IMR-90 (cell line): Measurements from ENCODE around the gene FAM98B. TPM values are rescaled to one million over a fixed set of nuclear protein-coding genes. Genes with fewer than 3 reads are reported as not detected.

Source experiments
- ATAC-seq: fragments of 200-7000 bp; cut with Tn5 transposase; 2 replicates; pipeline ENCODE4 v1.9.1; 2020; ENCODE audit warnings: low read depth, mild to moderate bottlenecking, moderate library complexity
- BruUV-seq: library from RNA; stranded (reverse); fragments of 400-500 nt; replicated peaks from 2 replicates; lab custom pipeline; 2021; lab: Mats Ljungman, UMichigan
- CTCF ChIA-PET: fragments of 300-600 bp; formaldehyde crosslinking; extraction: SDS; loops from one replicate; lab custom pipeline; 2021; ENCODE audit warnings: antibody characterized with exemption; lab: Yijun Ruan, JAX
- POLR2A ChIA-PET: fragments of 300-600 bp; sonication (Branson Sonifier 250); formaldehyde crosslinking; loops from one replicate; lab custom pipeline; 2022; ENCODE audit warnings: antibody characterized with exemption; ENCODE audit not compliant: unreplicated experiment; lab: Charles Lee
- DNase-seq: peaks from one replicate; pipeline ENCODE4 v3.0.0; 2013
- H2AFZ ChIP-seq: replicated peaks from 2 replicates; pipeline ENCODE3; 2013; ENCODE audit warnings: low read length, mild to moderate bottlenecking; ENCODE audit not compliant: poor library complexity
- H2AK5ac ChIP-seq: 2 replicates; pipeline ENCODE4 v1.6.1; 2013; ENCODE audit warnings: low read depth, low read length, inconsistent platforms
- H2AK9ac ChIP-seq: replicated peaks from 2 replicates; pipeline ENCODE3; 2013; ENCODE audit warnings: mild to moderate bottlenecking, low read depth, low read length, moderate library complexity; ENCODE audit not compliant: poor library complexity
- H2BK120ac ChIP-seq: 2 replicates; pipeline ENCODE4 v1.6.1; 2013; ENCODE audit warnings: low read depth, low read length, inconsistent platforms
- H2BK15ac ChIP-seq: 3 replicates; pipeline ENCODE4 v1.6.1; 2013; ENCODE audit warnings: low read depth, low read length, inconsistent platforms
- H2BK20ac ChIP-seq: 2 replicates; pipeline ENCODE4 v1.6.1; 2013; ENCODE audit warnings: low read depth, mild to moderate bottlenecking, inconsistent platforms, low read length, moderate library complexity
- H2BK5ac ChIP-seq: 2 replicates; pipeline ENCODE4 v1.6.1; 2013; ENCODE audit warnings: mild to moderate bottlenecking, low read depth, low read length, inconsistent platforms; ENCODE audit not compliant: poor library complexity, severe bottlenecking
- H3K14ac ChIP-seq: replicated peaks from 2 replicates; pipeline ENCODE4 v1.6.1; 2013; ENCODE audit warnings: low read depth, low read length, inconsistent platforms
- H3K18ac ChIP-seq: 2 replicates; pipeline ENCODE4 v1.6.1; 2013; ENCODE audit warnings: low read depth, low read length, control low read depth
- H3K23ac ChIP-seq: 2 replicates; pipeline ENCODE4 v1.6.1; 2013; ENCODE audit warnings: low read depth, low read length, inconsistent platforms
- H3K27ac ChIP-seq: 2 replicates; pipeline ENCODE4 v1.5.1; 2013; ENCODE audit warnings: mild to moderate bottlenecking, control low read depth, low read length; ENCODE audit not compliant: insufficient read depth
- H3K27me3 ChIP-seq: 2 replicates; pipeline ENCODE4 v1.6.1; 2013; ENCODE audit warnings: low read length; ENCODE audit not compliant: control insufficient read depth, insufficient read depth
- H3K36me3 ChIP-seq: 2 replicates; pipeline ENCODE4 v1.6.1; 2013; ENCODE audit warnings: low read length, mixed read lengths; ENCODE audit not compliant: control insufficient read depth, insufficient read depth
- H3K4ac ChIP-seq: 2 replicates; pipeline ENCODE4 v1.6.1; 2013; ENCODE audit warnings: low read depth, low read length, inconsistent platforms
- H3K4me1 ChIP-seq: 2 replicates; pipeline ENCODE4 v1.6.1; 2013; ENCODE audit warnings: low read length, mixed read lengths; ENCODE audit not compliant: control insufficient read depth, insufficient read depth
- H3K4me2 ChIP-seq: 2 replicates; pipeline ENCODE4 v1.6.1; 2013; ENCODE audit warnings: low read depth, mild to moderate bottlenecking, control low read depth, low read length, moderate library complexity
- H3K4me3 ChIP-seq: 2 replicates; pipeline ENCODE4 v1.5.1; 2013; ENCODE audit warnings: low read depth, mild to moderate bottlenecking, control low read depth, low read length, moderate library complexity; ENCODE audit not compliant: insufficient read depth
- H3K56ac ChIP-seq: 2 replicates; pipeline ENCODE4 v1.6.1; 2013; ENCODE audit warnings: low read length, inconsistent platforms; ENCODE audit not compliant: insufficient read depth; ENCODE audit errors: extremely low read depth
- H3K79me1 ChIP-seq, 2 experiments: 2 replicates each; pipeline ENCODE4 v1.6.1; 2013; ENCODE audit warnings: low read length in 2 of 2, inconsistent platforms in 1 of 2, low read depth in 1 of 2
- H3K9ac ChIP-seq: 2 replicates; pipeline ENCODE4 v1.6.1; 2013; ENCODE audit warnings: low read depth, low read length, control low read depth
- H3K9me1 ChIP-seq: 2 replicates; pipeline ENCODE4 v1.6.1; 2013; ENCODE audit warnings: low read length, inconsistent platforms; ENCODE audit not compliant: insufficient read depth
- H3K9me3 ChIP-seq: 2 replicates; pipeline ENCODE4 v1.6.1; 2013; ENCODE audit warnings: low read length; ENCODE audit not compliant: control insufficient read depth, insufficient read depth
- H4K20me1 ChIP-seq: 2 replicates; pipeline ENCODE4 v1.6.1; 2013; ENCODE audit warnings: low read length, inconsistent platforms; ENCODE audit not compliant: insufficient read depth
- H4K5ac ChIP-seq: 2 replicates; pipeline ENCODE4 v1.6.1; 2013; ENCODE audit warnings: mild to moderate bottlenecking, low read depth, low read length, control low read depth
- H4K8ac ChIP-seq, 2 experiments: 2 replicates each; pipeline ENCODE4 v1.6.1; 2013; ENCODE audit warnings: low read depth in 2 of 2, low read length in 2 of 2, control low read depth in 1 of 2, inconsistent platforms in 1 of 2
- H4K91ac ChIP-seq: 2 replicates; pipeline ENCODE4 v1.6.1; 2013; ENCODE audit warnings: low read depth, low read length, inconsistent platforms; ENCODE audit not compliant: insufficient read depth
- BHLHE40 ChIP-seq: fragments of 150-350 bp; IDR thresholded peaks from 2 replicates; pipeline ENCODE4 v1.6.1; 2016; ENCODE audit warnings: mild to moderate bottlenecking, low read depth, low read length
- MAFK ChIP-seq: IDR thresholded peaks from 2 replicates; pipeline ENCODE4 v1.6.1; 2012; ENCODE audit warnings: low read depth, low read length, improper control_type of control experiment
- MAZ ChIP-seq: IDR thresholded peaks from 2 replicates; pipeline ENCODE4 v1.6.1; 2012; ENCODE audit warnings: low read depth, mild to moderate bottlenecking, low read length, improper control_type of control experiment, moderate library complexity, borderline replicate concordance
- WGBS, 2 experiments: methylation state at CpG; one replicate each; pipeline versions ENCODE4 v1.1.5 to v1.1.7; 2013; ENCODE audit warnings: missing lambda C conversion rate in 2 of 2; ENCODE audit not compliant: insufficient read length in 1 of 2; ENCODE audit errors: extremely low coverage in 2 of 2; 5-methylcytosine and 5-hydroxymethylcytosine counted together
- dilution Hi-C: fragments of 300-500 bp; cut with HindIII; formaldehyde crosslinking; loops from one replicate; pipeline ENCODE4 v1.14.3; 2018; ENCODE audit warnings: low sequenced_read_pairs; ENCODE audit not compliant: unreplicated experiment
- in situ Hi-C: fragments of 300-500 bp; cut with MboI; formaldehyde crosslinking; loops from 3 replicates; pipeline ENCODE4 v1.14.3; 2019; ENCODE audit warnings: low sequenced_read_pairs, inconsistent platforms, mixed read lengths
- intact Hi-C: fragments of 100-400 bp; cut with micrococcal nuclease; formaldehyde crosslinking; loops from 2 replicates; pipeline ENCODE4 v1.10.0; 2022
- polyA plus RNA-seq, 3 experiments: library from polyadenylated mRNA; depleted of rRNA; stranded (reverse); fragments of >200 nt; gene quantifications; 2 replicates each; pipeline ENCODE4 v1.2.3, GENCODE V29; 2012; ENCODE audit warnings: low replicate concordance in 1 of 3
- total RNA-seq: library from RNA; depleted of rRNA; stranded (reverse); fragments of >200 nt; gene quantifications from 2 replicates; pipeline ENCODE4 v1.2.3, GENCODE V29; 2012

FAM98B gene
- total and polyA plus RNA-seq, 2 of the 4 experiments (the other 2 are of a cell fraction), result 2.7 to 12.2 TPM

DNA sequence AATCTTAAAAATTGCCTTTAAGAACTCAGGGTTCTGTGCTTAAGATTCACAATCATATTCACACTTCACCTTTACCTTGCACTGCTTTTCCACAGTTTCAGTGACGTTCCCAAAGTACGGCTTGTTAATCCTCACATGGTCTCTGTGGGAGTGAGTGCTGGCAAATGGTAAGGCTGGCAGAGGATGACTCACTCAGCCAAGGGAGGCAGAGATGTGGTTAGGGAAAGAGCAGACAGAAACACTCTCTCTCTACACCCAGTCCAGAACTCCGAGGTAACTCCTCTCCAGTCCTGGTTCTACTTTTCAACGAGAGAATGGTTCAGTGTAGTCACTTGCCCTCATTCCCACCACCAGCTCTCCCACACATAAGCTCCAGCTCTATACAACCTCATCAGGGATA is 77.6 kb downstream of the FAM98B start:
- Histone ChIP-seq H3K4me1 (peaks cover 14% of the 10 kb centered on the region), H3K36me3 (no peaks in the 10 kb centered on the region)

More for the DNA sequence above, 77.6 kb downstream of the FAM98B start:
- Histone ChIP-seq H3K23ac (no peak overlapping the region), H4K20me1 (no peaks in the 10 kb centered on the region), H2BK15ac (peak overlapping the region; percentile 5; the same call in 1 of the 3 replicates), H4K5ac (peak overlapping the region; percentile 18; the same call in 1 of the 2 replicates), H2AFZ (no peak overlapping the region), H3K27ac (no peak overlapping the region), H3K79me1 (no peaks in the 10 kb centered on the region), H3K4me2 (no peak overlapping the region), H3K4ac (no peak overlapping the region), H3K9me3 (no peaks in the 10 kb centered on the region), H3K9me1 (no peaks in the 10 kb centered on the region), H3K9ac (no peak overlapping the region), H3K56ac (no peak overlapping the region), H3K18ac (peak overlapping the region; percentile 50; the same call in 1 of the 2 replicates), H4K8ac (no peak overlapping the region), H2BK120ac (no peak overlapping the region), H4K91ac (0 out of 2 replicates have a peak overlapping the region, but pooled peaks have one; percentile 13), H2AK5ac (peak overlapping the region; percentile 13; the same call in 1 of the 2 replicates), H3K14ac (no peak overlapping the region), H2AK9ac (no peak overlapping the region), H3K27me3 (no peaks in the 10 kb centered on the region), H3K4me3 (no peak overlapping the region), H2BK20ac (peak overlapping the region; percentile 4; the same call in 1 of the 2 replicates), H2BK5ac (no peak overlapping the region)
- dilution Hi-C loops (no loop called here), intact Hi-C loops (no loop called here), in situ Hi-C loops (no loop called here)
- ChIA-PET CTCF (no interaction called here), POLR2A (no interaction called here)
- WGBS, 2 experiments, result 83% methylated on average over 1 of the region's 4 CpGs; no CpG with 5 or more reads in 1 of the 2 experiments
- ATAC-seq (peak; percentile 34; the same call in 1 of the 2 replicates), DNase-seq (peak; percentile 47)
- TF ChIP-seq MAZ (no peak), BHLHE40 (no peak), MAFK (no peak)
- no TSS peak for BruUV-seq
